Erythroblast (primary cell): ENCODE data around the gene GOLGA6C.
"Not testable (repeated sequence)": the region's sequence is repeated elsewhere in the genome, so short reads cannot be mapped to it uniquely, and the experiment has no call there.

Experiments used
- DNase-seq, 2 experiments: peaks; one replicate each; lab custom pipeline; 2025; lab: John Stamatoyannopoulos, UW
- GATA1 ChIP-seq: IDR thresholded peaks from 2 replicates; pipeline ENCODE4 v1.6.1; 2011; ENCODE audit warnings: low read depth, mild to moderate bottlenecking, control low read depth, low read length, moderate library complexity
- POLR2A ChIP-seq: IDR thresholded peaks from 2 replicates; pipeline ENCODE4 v1.6.1; 2011; ENCODE audit warnings: mild to moderate bottlenecking, low read length

The GOLGA6C gene

DNA sequence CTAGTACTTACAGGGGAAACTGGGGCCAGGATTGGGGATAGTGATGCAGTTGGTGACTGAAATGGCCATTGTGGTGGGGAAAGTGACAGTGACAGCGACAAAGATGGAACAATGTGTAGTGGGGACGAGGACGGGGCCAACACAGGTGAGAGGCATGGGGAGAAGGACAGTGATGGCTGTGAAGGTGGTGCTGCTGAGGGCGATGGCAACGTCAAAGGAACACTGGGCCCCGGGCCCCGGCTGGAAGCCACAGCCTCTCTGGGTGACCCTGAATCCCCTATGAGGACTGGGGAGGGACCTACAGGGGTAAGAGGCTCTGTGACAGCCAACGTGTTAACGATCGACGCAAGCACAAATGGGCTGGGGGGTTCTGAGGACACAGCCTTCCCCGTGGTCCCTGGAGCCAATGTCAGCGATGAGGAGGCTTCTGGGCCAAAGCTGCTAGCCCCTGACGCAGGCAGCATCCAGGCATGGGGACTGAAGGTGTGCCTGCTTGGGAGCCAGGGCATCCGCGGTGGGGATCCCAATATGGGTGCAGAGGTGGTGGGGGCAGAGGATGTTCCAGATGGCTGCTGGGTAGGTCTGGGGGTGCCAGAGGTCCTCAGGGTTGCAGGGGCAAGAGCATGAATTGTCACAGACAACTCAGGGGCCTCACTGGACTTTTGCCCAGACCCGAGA lies 25.2 kb upstream of the GOLGA6C start:
- no peak for DNase-seq
- no peak for TF ChIP-seq POLR2A
- TF ChIP-seq GATA1 = no peak

- TF ChIP-seq POLR2A (no peak), GATA1 (no peak)
- DNase-seq = no peak
Observed at GRCh38 chr15:75233504-75234190, 24.5 kb upstream of the GOLGA6C start.

GRCh38 chr15:75234191-75234810 lies 23.8 kb upstream of the GOLGA6C start:
- DNase-seq = no peak
- TF ChIP-seq POLR2A (no peak), GATA1 (no peak)

GRCh38 chr15:75235051-75235673 lies 23.0 kb upstream of the GOLGA6C start:
- TF ChIP-seq GATA1 = no peak
- no peak for TF ChIP-seq POLR2A
- no peak for DNase-seq

GRCh38 chr15:75235760-75236729 lies 22.1 kb upstream of the GOLGA6C start:
- no peak for TF ChIP-seq POLR2A
- TF ChIP-seq GATA1 = no peak
- no peak for DNase-seq

DNA sequence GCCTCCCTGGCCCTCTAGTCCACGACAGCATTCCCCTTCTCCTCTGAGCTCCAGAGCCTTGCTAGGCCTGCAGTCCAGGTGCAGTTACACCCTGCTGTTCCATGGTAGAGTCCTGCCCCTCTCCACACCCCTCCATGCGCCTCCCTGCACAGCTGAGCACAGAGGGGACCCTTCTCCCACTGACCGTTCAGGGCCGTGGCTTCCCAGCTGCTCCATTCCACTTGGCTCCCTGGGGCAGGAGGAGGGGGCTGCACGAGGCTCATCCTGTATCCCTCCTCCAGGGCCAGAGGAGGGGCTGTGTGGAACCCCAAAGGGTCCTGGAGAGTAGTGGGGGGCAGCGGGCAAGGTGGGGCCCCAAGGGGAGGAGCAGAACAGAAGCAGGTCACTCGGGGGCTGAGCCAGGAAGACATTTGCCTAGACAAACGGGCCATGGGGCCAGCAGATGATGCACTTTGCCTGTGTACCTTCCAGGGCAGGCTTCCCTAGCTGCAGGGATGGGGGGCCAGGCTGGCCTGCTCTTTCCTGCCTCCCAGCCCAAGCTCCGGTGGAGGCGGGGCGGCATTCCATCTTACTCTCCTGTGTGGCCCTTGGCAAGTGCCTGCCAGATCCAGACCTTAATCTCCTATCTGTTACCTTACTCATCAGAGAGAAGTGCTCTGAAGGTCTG lies 20.7 kb upstream of the GOLGA6C start:
- DNase-seq = no peak
- no peak for TF ChIP-seq POLR2A
- no peak for TF ChIP-seq GATA1

GRCh38 chr15:75238150-75238549 lies 20.0 kb upstream of the GOLGA6C start:
- no peak for DNase-seq

DNA sequence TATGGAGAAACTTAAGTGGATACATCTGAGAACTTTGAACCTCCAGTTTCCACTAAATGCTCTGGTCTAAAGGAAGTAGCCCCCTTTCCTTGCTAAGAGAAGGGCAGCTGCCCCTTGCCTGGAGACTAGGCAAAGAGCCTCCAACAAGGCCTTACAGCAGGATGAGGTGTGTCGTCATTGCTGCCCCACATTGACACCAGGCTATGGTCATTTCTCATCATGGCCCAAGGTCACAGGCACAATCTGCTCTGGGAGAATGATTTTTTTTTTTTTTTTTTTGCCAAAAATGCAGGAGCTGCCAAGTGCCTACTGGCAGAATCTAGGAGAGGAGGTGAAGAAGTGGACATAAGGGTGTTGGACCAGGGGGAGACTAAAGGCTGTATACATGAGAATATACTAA lies 12.4 kb upstream of the GOLGA6C start:
- not testable (repeated sequence) for DNase-seq

More at GRCh38 chr15:75238150-75238549, 20.0 kb upstream of the GOLGA6C start:
- TF ChIP-seq GATA1 (no peak), POLR2A (no peak)

DNA sequence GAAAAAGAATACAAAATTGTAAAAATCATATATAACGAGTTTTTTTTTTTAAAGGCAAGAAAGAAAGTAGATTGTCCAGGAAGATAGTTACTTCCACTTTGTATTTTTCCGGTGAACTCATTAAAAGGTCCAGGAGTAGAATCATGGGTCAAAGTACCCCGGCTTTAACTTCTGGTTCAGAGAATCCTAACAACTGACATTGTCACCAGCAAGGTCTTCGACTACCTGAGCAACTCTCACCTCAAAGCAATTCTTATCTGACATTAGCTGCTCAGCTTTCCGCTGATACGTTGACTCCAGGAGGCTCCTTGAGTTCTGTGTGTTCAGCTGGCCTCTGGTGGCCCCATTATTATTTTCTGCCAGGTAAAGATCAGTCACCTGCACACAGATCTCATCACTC lies 9.1 kb upstream of the GOLGA6C start:
- DNase-seq = not testable (repeated sequence)

GRCh38 chr15:75249726-75250125 lies 8.4 kb upstream of the GOLGA6C start:
- no peak for DNase-seq
- TF ChIP-seq POLR2A = no peak
- no peak for TF ChIP-seq GATA1

DNA sequence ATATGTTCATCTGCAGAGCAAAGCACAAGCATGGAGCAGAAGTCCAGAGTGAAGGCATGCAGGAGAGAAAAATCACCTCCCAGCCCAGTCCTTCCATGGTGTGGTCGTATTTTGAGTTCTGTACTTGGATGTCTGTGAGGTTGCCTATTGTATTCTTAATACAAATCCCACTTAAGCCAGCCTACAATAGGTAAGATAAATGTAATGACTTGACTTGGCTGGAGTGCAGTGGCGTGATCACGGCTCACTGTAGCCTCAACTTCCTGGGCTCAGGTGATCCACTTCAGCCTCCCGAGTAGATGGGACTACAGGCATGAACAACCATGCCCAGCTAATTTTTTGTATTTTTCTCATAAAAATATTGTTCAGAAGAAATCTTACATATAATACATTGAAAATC lies 6.8 kb upstream of the GOLGA6C start:
- not testable (repeated sequence) for DNase-seq

GRCh38 chr15:75252285-75252684 lies 5.8 kb upstream of the GOLGA6C start:
- DNase-seq = not testable (repeated sequence)

DNA sequence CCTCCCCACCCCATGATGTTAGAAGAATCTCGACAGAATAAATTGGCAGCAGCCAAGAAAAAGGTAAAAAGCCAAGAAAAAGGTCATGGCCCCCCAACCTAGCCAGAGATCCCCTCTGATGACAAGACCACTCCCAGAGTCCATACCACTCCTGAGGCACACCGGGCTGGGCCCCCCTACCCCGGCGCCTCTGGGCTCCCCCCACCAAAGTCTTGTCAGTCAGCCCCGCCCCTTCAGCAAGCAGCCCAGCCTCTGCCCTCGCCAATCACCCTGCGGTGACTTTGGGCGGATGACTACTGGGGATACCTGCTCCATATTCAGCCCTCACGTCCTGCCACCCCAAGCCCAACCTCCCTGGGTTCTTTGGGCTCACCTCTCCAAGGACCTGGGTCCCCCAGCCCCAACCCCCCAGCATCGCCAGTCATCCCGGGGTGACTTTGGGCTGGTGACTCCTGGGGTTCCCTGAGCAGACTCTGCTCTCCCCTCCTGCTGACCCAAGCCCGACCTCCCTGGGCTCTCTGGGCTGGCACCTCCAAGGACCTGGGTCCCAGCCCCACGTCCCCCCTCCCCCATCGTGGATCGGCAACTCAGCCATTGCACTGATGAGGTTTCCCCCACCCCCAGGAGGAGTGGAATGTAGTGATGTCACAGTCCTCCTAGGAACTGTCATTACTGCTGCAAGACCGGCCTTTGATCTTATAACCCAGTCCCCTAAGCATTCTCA lies 648 bp downstream of the GOLGA6C start:
- DNase-seq = not testable (repeated sequence)

DNA sequence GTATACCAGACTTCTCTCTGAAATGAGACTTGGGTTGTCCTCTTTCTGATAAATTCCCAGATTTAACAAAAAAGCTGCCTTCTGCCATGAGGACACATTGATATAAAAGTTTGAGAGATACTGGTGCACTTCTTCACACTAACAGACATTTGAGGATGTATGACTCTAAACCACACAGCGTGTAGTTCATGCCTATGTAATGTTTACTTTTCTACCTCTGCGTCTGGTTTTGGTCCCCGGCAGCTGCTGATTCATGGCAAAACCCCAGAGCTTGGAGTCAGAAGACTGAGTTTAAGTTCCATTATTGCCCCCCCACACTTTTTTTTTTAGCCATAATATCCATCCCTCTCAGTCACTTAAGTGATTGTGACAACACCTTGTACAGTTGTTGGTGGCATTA lies 1.7 kb downstream of the GOLGA6C start:
- not testable (repeated sequence) for DNase-seq

- DNase-seq = not testable (repeated sequence)
Observed at GRCh38 chr15:75273751-75274359, 15.7 kb downstream of the GOLGA6C start.

GRCh38 chr15:75274509-75275107 lies 16.5 kb downstream of the GOLGA6C start:
- not testable (repeated sequence) for DNase-seq

GRCh38 chr15:75275617-75276016 lies 17.5 kb downstream of the GOLGA6C start:
- not testable (repeated sequence) for DNase-seq

GRCh38 chr15:75278497-75278896 lies 20.4 kb downstream of the GOLGA6C start:
- DNase-seq = not testable (repeated sequence)
